ENCODE measurements around the gene HPN. TPM values are rescaled to one million over a fixed set of nuclear protein-coding genes. Genes with fewer than 3 reads are reported as not detected.
"Not testable (repeated sequence)": the region's sequence is repeated elsewhere in the genome, so short reads cannot be mapped to it uniquely, and the experiment has no call there.

The HPN gene
- total RNA-seq, result 1.1 TPM

DNA sequence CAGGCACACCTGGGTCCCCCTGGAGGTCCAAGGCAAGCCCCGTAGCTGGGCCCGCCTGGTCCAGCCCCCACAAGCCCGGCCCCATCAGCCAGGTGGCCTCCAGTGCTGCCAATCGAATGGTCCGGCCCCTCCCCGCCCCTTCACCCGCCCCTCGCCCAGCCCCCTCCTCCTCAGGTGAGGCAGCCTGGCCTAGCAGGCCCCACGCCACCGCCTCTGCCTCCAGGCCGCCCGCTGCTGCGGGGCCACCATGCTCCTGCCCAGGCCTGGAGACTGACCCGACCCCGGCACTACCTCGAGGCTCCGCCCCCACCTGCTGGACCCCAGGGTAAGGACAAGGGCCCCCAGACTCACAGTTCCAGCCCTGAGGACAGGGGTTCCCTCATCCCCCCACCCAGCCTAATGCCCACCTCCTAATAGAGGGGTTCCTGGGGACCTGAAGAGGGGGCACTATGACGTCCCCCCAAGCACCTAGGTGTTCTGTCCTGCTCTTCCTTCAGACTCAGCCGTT is at the start of gene HPN:
HPN (plus strand) TSS at position 174 of the 508 bp plus-strand sequence. CDS start 786 bp downstream, outside the sequence.
- intact Hi-C loops (cut with DNase I), result no loop called here
- DNase-seq (ENCODE audit: low spot score) (no peak), ATAC-seq (no peak)

DNA sequence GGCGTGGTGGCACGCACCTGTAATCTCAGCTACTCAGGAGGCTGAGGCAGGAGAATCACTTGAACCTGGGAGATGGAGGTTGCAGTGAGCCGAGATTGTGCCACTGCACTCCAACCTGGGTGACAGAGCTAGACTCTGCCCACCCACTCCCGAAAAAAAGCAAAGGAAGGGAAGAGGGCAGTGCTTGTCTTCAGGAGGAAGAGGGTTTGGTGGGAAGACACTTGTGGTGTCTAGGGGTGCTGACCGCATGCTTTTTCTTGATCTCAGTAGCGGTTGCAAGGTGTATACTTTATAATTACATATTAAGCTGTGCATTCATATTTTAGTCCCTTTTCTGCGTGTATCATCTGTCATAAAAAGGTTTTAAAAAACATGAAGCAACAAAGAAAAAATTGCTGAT is 48.9 kb upstream of the HPN start:
- intact Hi-C loops (cut with DNase I); ATAC-seq; DNase-seq (ENCODE audit: low spot score): not testable (repeated sequence)

DNA sequence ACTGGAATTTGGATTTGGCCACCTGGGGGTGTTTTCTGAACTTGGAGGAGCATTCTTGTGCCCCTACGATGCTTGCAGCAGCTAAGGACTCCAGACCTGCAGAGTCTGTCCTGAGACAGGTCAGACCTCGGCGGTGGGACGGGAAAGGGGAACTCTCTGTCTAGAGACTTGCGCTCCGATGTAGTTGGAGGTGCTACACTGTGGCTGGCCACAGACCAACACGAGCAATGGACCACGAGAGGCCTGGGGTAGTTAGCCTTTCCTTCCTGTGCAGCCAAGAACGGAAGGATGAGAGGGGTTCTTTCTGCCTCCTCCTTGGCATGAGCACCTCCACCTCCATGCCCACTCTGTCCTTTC is 47.3 kb upstream of the HPN start:
- ATAC-seq (no peak), DNase-seq (ENCODE audit: low spot score) (no peak)
- intact Hi-C loops (cut with DNase I), result no loop called here

DNA sequence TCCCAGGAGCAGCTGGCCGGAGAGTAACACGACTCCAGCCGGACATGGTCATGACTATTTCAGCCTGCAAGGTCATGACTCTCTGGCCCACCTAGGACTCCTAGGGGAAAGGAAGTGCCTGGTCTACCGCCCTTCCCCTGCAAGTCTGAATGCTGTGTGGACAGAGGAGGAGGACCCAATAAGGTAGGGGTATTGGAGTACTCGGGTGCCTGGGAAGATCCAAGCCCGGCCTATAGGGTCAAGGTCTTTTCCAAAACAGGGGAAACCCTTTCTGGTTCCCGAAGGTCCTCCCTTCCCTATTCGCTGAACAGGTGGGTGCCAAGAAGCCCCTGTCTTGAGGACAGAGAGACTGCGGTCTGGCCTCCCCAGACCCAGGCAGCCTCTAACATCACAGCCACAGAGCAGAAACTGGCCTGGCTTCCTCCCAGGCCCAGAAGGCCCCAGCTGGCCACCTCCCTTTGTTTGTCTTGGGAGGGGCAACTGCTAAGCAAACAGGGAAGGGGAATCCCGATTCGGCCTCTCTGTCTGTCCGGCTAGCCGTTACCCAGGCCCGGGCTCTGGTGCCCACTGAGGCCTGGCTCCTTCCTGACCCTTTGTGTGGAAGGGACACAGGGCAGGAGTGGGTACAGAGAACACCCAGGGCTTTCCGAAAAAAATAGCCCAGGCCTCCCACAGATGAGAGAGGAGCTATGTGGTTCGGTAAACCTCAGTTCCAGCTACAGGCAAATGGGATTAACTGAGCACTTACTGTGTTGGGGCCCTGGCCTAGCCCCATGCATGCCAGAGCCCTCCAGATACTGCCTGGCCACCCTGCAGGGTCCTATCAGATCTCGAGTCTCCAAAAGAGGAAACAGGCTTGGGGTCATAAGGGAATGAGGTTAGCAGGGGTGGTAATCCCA is 46.6 kb upstream of the HPN start:
- DNase-seq (ENCODE audit: low spot score), result no peak
- peak; percentile 38 for ATAC-seq
- intact Hi-C loops (cut with DNase I), result no loop called here

DNA sequence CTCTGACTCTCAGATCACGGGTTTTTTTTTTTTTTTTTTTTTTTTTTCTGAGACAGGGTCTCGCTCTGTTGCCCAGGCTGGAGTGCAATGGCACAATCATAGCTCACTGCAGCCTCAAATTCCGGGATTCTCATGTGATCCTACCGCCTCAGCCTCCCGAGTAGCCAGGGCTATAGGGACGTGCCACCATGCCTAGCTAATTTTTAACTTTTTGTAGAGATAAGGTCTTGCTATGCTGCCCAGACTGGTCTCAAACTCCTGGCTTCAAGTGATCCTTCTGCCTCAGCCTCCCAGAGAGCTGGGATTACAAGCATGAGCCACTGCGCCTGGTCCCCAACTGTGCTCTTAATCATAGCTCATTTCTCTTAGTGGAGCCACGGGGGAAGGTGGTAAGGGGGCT is 46.0 kb upstream of the HPN start:
- ATAC-seq (no peak), DNase-seq (ENCODE audit: low spot score) (no peak)
- intact Hi-C loops (cut with DNase I), result no loop called here

DNA sequence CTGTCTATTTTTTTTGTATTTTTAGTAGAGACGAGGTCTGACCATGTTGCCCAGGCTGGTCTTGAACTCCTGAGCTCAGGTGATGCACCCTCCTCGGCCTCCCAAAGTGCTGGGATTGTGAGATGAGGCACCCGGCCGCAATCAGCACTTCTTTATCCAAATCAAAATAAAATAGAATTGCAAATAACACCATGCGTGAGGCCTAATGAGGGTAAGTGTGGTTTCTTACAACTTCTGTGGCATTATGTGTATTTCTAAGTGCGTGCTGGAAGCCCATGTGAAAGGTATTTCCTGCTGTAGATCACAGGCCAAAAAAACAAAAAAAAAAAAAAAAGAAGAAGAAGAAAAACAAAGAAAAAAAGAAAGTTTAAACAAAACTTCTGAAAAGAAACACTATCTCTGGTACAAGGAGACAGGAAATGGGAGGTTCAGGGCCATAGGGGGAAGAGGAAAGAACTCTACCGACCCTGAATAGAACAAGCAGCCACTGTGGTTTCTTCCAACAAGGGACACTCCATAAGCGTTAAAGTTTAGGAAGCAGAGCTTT is 44.4 kb upstream of the HPN start:
- intact Hi-C loops (cut with DNase I), result no loop called here
- ATAC-seq (no peak), DNase-seq (ENCODE audit: low spot score) (no peak)

DNA sequence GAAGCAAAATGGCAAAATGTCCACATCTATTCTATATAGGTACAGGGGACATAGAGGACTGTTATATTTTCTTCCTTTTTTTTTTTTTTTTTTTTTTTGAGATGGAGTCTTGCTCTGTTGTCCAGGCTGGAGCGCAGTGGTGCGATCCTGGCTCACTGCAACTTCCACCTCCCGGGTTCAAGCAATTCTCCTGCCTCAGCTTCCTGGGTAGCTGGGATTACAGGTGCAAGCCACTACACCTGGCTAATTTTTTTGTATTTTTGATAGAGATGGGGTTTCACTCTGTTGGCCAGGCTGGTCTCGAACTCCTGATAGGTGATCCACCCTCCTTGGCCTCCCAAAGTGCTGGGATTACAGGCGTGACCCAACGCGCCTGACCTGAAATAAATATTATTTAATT is 43.3 kb upstream of the HPN start:
- not testable (repeated sequence) for ATAC-seq; DNase-seq (ENCODE audit: low spot score)

DNA sequence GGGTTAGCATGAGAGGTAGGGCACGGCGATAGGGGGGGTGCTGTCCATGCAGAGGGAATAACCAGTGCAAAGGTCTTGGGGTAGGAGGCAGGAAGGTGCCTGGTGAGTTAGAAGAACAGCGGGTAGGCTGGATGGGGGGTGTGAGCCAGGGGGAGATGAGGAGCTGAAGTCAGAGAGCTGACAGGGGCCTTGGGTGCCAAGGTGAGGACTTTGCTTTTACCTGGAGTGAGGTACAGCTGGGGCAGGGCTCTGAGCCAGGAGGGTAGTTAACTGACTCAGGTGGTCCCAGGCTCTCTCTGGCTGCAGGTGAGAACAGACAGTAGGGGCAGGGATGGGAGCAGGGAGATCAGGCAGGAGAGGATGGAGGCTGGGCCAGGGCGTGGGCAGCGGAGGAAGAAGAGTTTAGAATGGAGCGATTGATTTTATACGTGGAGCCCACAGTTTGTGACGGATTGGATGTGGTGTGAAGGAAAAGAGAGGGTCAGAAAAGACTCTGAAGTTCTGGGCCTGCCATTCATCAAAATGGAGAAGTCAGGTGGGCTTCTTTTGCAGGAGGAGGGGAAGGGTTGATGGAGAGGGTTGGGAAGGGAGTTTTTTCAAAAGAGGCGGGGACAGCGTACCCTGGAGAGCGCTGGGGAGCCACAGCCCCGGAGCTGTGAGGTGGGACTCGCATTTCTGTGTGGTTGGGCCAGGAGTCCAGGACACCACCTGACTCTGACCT is 42.6 kb upstream of the HPN start:
- DNase-seq (ENCODE audit: low spot score) (no peak), ATAC-seq (no peak)

More for the DNA sequence above, 43.3 kb upstream of the HPN start:
- intact Hi-C loops (cut with DNase I), result not testable (repeated sequence)

DNA sequence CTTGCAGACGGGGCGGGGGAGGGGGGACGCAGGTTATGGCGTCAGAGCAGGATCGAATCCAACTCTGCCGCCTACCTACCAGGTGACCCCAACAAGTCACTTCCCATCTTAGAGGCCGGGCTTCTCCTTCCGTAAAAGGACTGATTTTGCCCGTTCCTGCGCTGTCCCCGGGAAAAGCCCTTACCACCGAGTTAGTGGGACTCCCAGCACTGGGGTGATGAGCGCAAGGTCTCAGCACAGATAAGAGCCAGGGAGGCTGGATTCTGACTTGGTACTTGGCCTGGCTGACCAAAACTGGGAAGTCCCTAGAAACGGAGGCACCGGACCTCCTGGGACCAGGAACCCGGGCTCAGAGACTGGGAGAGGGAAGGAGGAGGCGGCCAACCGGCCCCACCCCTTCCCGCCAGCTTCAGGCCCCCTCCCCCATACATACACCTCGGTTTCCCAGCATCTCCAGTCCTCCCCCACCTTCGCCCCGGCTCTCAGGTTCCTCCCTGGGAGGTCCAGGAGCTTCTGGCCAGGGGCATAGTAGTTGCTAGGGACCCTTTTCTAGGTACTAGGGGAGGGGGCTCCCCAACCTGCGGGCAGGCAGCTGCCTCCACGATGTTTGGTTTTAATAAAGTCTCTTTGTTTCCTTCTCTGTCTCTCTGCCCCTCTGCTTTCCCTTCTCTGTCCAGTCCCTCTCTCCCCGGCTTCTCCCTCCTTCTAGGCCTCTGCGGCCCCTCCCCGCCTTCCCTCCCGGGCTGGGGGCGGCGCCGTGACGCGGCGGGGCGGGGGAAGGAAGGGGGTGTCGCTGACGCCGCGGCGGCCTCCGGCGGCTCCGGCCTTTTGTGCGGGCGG is 41.8 kb upstream of the HPN start, which contains the start of gene GRAMD1A:
GRAMD1A (plus strand) TSS at position 826 of the 840 bp plus-strand sequence. CDS start 156 bp downstream, outside the sequence.
- intact Hi-C loops (cut with DNase I), result no loop called here
- peak; percentile 93 for DNase-seq (ENCODE audit: low spot score)
- peak; percentile 96 for ATAC-seq

More for the DNA sequence above, 42.6 kb upstream of the HPN start:
- intact Hi-C loops (cut with DNase I), result no loop called here

DNA sequence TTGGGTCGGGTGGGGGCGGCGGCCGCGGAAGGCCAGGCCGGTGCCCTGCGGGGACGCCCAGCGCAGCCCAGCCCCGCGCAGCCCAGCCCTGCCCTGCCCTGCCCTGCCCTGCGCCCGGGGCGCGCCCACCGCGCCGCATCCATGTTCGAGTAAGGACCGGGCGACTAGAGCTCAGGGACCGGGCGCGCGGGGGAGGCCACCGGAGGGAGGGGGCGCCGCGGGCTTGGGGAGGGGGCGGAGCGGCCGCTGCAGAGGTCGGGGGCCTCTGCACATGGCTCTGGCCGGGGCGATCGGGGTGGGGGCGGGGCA is 41.2 kb upstream of the HPN start:
- ATAC-seq, result no peak
- no peak for DNase-seq (ENCODE audit: low spot score)
- intact Hi-C loops (cut with DNase I), result no loop called here

DNA sequence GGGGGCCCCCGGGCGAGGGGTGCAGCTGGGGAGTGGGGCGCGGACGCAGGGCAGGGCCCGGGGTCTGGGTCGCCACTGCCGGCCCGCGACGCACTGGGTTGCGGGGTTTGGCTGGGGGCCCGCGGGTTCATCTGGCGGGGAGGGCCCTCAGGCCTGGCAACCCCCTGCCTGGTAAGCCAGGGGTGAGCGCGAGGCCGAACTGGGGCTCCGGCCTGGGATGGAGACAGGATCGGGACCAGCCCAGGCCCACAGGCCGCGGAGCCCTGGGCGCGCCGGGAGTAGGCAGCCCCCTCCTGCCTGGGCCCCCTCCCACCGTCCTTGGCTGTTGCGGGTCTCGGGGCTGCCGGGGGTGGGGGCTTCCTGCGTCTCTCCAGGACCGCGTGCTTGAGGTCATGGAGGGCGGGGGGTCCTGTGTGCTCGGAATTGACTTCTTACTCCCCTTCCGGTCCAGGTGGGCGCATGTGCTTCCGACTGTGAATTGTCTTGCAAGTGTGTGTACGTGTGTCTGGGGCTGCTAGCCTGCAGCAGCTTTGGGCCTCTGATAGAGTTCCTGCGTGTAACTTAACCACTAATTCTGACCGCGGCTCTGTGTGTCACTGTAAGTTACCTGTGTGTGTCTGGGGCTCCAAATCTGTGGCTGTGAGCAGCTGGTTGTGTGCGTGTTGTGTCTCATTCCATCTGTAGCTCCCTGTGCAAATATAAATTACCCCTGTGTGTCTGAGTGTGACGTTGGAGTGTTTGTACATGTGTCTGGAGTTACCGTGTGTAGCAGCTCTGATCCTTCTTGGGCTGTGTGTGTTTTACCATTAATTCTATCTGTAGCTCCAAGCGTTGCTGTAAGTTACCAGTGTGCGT is 40.6 kb upstream of the HPN start:
- DNase-seq (ENCODE audit: low spot score) (no peak), ATAC-seq (no peak)
- intact Hi-C loops (cut with DNase I), result no loop called here

DNA sequence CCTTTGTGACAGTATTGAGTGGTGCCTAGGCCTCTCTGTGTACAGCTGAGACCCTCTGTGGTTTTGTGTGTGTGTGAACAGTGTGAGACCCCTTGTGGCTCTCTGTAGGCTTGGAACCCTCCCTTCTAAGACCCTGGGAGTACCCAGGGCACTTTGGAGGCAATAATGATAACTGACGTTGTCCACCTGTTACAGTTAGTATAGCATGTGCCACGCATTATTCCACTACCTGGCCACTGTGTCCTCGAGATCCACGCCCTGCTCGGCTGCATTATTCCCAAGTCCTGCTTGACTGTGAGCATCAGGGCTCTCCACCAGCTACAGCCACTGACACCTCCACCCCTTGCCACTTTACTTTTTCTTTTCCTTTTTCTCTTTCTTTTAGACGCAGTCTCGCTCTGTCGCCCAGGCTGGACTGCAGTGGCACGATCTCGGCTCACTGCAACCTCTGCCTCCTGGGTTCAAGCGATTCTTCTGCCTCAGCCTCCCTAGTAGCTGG is 39.4 kb upstream of the HPN start:
- ATAC-seq, result no peak
- intact Hi-C loops (cut with DNase I), result no loop called here
- DNase-seq (ENCODE audit: low spot score), result no peak

DNA sequence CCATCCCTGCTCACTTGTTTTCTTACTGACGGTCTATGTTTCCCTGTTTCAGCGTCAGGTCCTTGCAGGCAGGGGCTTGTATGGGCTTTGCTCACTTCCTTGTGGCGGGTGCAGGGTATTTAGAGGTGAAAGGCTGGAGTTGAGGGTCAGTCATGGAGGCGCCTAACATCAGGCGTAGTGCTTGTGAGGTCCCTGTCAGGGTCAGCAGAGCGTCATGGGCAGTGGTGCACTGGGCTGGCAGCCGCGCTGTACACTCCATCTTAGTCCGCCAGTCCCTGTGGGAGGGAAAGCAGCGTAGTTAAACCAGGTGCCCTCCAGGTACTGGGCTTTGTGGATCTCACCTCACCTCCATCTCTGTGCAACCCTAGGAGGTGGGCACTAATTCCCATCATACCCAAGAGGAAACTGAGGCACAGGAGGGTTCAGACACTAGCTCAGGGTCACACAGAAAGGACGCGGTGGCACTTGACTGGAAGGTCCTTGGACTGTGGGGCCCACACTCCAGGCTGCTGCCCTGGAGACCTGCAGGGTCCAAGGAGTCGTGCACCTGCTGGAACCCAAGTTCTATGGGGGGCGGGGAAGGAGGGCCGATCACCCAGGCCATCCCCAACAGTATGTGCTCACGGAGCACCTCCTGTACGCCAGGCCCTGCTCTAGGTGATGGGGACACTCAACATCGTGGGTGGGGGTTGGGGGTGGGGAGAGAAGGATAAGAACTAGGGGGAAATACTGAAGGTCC is 36.8 kb upstream of the HPN start:
- no peak for ATAC-seq
- intact Hi-C loops (cut with DNase I), result no loop called here
- DNase-seq (ENCODE audit: low spot score), result no peak

DNA sequence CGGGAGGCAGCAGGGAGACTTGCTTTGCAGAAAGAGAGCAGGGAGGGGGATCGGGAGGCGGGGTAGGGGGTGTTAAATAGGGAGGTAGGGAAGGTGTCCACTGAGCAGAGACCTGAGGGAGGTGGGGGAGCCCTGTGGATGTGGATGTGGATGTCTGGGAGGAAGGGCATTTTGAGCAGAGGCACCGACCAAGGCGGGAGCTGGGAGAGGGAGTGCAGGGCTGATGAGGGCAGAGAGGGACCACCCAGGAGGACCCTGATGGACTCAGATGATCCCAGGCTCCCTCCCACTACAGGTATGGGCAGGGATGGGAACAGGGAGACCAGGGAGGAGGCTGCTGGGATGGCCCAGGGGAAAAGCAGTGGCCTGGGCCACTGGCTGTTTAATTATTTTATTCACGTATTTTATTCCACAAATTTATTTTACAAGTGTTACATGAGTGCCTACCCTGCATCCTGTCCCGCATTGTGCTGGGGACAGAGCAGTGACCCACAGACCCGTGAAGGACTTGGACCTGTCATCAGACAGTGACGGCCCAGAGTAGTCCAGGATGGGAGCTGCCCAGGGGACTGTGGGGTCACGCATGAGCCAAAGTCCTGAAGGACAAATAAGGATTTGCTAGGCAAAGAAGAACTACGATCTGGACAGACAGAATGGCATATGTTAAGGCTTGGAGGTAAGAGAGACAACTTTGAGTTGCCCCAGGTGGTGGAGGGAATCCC is 36.1 kb upstream of the HPN start:
- ATAC-seq (no peak), DNase-seq (ENCODE audit: low spot score) (no peak)
- intact Hi-C loops (cut with DNase I), result no loop called here

DNA sequence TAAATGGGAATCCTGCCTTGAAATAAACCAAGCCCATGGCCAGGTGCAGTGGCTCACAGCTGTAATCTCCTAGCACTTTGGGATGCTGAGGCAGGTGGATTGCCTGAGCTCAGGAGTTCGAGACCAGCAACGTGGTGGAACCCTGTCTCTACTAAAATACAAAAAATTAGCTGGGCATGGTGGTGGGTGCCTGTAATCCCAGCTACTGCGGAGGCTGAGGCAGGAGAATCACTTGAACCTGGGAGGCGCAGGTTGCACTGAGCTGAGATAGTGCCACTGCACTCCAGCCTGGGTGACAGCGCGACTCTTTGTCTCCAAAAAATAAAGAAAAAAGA is 35.5 kb upstream of the HPN start:
- ATAC-seq; intact Hi-C loops (cut with DNase I); DNase-seq (ENCODE audit: low spot score): not testable (repeated sequence)

DNA sequence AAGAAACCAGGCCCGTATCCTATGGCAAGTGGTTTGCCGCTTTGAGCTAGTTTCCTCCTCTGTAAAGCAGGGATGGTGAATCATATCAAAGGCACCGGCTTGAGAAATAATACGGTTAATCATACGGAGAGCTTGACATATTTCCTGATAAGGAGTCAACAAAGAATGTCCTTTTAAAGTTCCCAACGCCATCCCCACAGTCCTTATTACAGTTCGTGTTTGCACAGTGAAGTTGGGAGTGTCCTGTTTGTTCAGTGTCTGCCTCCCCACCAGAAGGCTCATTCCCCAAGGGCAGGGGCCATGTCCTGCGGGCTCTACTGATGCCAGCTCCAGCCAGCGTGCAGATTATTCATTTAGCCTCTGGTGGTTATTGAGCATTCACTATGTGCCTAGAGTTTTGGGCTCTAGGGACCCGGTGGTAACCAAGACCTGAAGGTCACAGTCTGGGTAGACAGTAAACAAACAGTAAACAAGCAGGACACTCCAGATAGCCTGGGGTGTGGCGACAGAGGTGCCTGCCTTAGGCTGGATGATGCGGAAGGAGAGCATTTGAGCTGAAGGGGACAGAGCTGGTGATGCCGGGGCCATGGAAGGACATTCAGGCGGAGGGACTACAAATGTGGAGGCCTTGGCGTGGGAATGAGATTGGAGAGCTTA is 35.1 kb upstream of the HPN start:
- no peak for ATAC-seq
- intact Hi-C loops (cut with DNase I), result no loop called here

More for the DNA sequence above, 35.1 kb upstream of the HPN start:
- no peak for DNase-seq (ENCODE audit: low spot score)

All from sciatic nerve (tissue), 2 donors.